HG02938 (cell line): ENCODE data around the gene PPOX.

Experiments
- ATAC-seq: cut with Tn5 transposase; IDR thresholded peaks from one replicate; pipeline ENCODE4 v1.9.1; 2021; ENCODE audit warnings: mild to moderate bottlenecking, moderate library complexity; ENCODE audit not compliant: unreplicated experiment

The PPOX gene

DNA sequence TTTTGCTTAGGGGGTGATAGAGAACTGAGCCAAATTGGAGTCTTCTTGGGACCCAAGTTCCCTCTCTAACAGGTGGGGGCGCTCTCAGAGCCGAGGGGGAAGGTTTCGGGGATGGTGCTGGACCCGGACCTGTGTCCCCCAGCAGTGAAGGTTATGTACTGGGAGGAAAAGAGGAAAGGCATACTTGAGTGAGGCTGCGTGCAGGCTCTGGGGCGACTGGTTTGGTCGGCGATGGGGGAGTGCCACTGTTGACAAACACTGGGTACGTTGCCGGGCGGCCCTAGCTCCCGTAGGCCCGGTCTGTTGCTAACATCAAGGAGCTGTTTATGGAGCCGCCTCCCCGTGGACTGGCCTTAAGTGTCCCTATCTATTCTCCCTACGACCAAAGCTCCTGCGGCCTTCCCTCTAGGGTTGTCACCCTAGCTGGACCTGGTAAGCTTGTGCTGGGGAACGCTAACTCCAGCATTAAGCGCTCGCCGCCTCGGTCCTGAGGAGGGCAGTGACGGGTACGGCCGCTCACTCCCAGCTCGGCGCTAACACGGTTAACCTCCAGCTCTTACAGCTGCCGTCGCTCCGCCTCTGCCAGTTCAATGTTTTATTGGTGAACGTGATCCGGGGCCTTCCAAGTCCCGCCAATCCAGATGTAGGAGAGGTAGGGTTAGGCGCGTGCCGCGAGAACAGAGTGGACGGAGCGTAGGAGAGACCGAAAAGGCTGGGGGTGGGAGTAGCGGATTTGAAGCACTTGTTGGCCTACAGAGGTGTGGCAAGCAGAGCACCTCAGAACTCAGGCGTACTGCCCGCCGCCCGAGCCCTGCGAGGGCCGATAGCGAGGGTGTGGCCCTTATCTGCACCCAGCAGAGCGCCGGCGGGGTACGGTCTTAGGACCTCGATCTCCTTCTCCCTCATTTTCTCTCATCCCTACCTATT, at the start of gene PPOX:
Gene PPOX (plus strand): TSS at position 685 of the 927 bp plus-strand sequence. CDS start 422 bp downstream, outside the sequence.
- peak; percentile 91 for ATAC-seq

DNA sequence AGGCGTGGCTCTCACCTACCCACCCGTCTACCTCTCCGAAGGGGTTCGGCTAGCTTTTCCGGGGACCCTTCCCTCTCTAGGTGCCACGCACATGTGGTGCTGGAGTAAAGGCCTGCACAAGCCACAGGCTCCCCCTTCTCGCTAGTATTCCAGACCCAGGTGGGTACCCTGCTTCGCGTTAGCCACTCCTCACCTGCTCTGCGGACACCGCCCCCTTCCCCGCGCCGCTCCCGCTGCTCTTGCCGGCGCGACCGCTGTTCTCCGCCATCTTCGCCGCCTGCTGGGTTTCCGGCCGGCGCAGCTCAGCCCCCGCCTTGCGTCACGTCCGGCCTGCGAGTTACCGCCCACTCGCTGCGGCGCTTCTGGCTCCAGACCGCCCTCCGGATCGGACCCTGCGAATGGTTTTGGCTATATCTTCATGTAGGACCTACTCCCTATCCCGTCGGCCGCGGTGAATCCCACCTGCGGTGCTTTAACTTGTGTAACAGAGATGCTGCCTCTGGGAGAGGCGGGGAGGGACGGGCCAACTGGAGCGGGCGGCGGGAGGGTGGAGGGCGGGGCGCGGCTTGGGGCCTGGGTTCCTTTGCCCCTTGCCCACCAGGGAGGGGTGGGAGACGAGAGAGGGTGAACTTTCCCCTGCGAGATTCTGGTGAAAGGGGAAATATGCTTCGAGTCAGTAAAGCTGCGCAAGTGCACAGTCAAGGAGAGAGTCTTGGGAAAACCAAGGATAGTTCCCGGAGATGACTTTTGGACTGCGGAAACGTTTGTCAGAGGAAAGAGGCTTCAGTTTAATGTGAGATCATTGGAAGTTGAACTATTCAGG, 48.3 kb upstream of the PPOX start, which contains the start of the genes NIT1 and PFDN2:
Gene NIT1 (plus strand): TSS at position 347 of the 823 bp plus-strand sequence. CDS start 72 bp downstream, at position 419.
Gene PFDN2 (minus strand): TSS at position 279 of the 823 bp plus-strand sequence. CDS start 11 bp downstream, at position 268.
- ATAC-seq = peak; percentile 67

GRCh38 chr1:161119092-161119903, 46.9 kb upstream of the PPOX start:
- peak; percentile 65 for ATAC-seq

DNA sequence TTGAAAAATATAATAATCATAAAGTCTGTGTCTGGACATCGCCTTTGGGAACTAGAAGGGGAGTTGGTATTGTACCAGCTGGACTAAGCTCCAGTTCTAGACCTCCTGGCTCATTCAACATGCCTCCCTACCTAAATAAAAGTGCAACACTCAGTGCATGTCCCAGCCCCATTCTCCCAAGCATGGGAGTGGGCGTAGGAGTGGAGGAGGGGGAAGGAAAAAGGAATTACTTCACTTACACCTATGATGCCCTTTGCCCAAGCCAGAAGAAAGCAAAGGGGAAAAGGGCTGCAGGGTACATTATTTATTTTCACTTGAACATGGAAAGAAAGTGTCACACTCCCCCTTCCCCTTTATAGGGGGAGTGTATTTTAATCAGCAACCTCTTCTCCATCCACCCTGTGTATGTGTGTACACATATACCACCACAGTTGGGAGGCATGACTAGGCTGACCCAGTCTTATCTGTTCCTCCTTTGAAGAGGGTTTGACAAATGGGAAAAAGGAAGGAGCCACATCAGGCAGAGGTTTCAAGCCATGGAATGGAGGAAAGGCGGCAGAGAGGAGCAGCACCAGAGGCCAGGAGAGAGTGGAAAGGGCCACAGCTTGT, 45.1 kb upstream of the PPOX start:
- ATAC-seq = no peak

GRCh38 chr1:161121834-161122233, 44.4 kb upstream of the PPOX start:
- ATAC-seq = no peak

GRCh38 chr1:161122967-161123366, 43.3 kb upstream of the PPOX start:
- ATAC-seq = no peak

DNA sequence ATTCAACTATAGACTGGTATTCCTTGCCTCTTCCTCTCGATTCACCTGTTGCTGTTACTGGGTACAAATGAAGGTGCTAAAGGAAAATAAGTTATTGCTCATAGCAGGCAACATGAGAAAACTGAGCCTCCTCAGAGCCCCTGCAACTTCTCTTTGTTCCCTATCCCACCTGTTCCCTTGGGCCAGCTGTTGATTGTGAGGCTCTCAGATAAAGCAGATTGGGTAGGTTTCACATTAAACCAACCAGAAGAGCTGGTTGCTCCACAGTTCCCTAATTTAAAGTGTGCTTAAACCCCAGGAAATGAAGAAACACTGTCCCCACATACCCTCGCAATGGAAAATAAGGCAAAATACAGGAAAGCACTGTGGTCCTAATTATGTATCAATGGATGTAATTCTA, 38.6 kb upstream of the PPOX start:
- no peak for ATAC-seq

GRCh38 chr1:161128591-161129420, 37.4 kb upstream of the PPOX start:
- no peak for ATAC-seq

GRCh38 chr1:161130266-161130665, 36.0 kb upstream of the PPOX start:
- no peak for ATAC-seq

GRCh38 chr1:161131523-161132409, 34.5 kb upstream of the PPOX start:
- no peak for ATAC-seq

GRCh38 chr1:161132410-161133219, 33.6 kb upstream of the PPOX start, which contains the start of gene DEDD:
Gene DEDD (minus strand): TSS chr1:161132667. CDS start chr1:161124462, 8,205 bp downstream.
- ATAC-seq = peak; percentile 97

GRCh38 chr1:161133220-161133740, 32.9 kb upstream of the PPOX start:
- no peak for ATAC-seq

DNA sequence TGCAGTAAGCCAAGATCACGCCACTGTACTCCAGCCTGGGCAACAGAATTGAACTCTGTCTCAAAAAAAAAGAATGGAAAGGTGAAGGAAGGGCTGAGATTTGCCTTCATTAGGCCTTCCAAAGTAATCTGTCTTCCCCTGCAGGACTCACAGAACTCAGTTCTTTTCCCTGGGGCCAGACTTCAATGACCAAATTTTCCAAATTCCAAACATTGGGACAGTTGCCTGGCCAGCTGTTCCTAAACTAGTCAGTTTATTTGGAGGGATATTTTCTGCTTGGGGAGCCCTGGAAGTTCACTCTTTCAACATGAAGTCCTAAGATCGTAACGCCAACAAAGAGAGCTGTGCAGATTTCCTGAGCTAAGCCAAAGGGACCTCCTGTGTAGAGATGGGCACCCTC, 28.3 kb upstream of the PPOX start:
- no peak for ATAC-seq

GRCh38 chr1:161138431-161138830, 27.8 kb upstream of the PPOX start:
- ATAC-seq = no peak

DNA sequence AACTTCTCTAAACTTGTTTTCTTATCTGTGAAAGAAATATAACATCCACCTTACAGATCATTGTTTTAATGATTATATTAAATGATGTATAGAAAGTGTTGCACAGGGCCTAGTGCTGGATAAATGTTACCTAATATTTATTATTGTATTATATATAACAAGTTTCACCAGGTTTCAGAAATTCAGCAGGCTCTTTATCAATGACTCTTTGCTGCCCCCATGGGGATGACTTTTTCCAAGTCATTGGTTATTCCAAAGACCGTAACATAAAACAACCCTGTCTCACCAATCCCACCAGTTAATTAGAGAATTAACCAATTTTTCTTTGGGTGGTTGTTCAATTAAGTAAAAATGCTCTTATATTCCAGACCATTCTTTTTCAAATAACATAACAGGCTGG, 26.5 kb upstream of the PPOX start:
- no peak for ATAC-seq

GRCh38 chr1:161140755-161141400, 25.3 kb upstream of the PPOX start:
- ATAC-seq = no peak

- ATAC-seq = no peak
These were observed 20.4 kb upstream of the PPOX start for GRCh38 chr1:161145832-161146231.
